ENCODE measurements around the gene UGGT2. TPM values are rescaled to one million over a fixed set of nuclear protein-coding genes. Genes with fewer than 3 reads are reported as not detected.
"Not testable (repeated sequence)": the region's sequence is repeated elsewhere in the genome, so short reads cannot be mapped to it uniquely, and the experiment has no call there.

The UGGT2 gene
- total RNA-seq, 1 donor from 2014 or later, result 6.5 TPM

- Mint-ChIP-seq H3K9me3 (no peaks in the 10 kb centered on the region), H3K36me3 (ENCODE audit: low read depth) (peaks cover 42% of the 10 kb centered on the region), H3K4me1 (no peaks in the 10 kb centered on the region), H3K4me3 (no peak overlapping the region), H3K27me3 (no peaks in the 10 kb centered on the region), H3K27ac (no peak overlapping the region)
- intact Hi-C loops (cut with micrococcal nuclease), result no loop called here
- DNase-seq (no peak), ATAC-seq (ENCODE audit: low read depth) (no peak)
- POLR2A ChIA-PET, result no interaction called here
- TF ChIP-seq, protein P1, sequence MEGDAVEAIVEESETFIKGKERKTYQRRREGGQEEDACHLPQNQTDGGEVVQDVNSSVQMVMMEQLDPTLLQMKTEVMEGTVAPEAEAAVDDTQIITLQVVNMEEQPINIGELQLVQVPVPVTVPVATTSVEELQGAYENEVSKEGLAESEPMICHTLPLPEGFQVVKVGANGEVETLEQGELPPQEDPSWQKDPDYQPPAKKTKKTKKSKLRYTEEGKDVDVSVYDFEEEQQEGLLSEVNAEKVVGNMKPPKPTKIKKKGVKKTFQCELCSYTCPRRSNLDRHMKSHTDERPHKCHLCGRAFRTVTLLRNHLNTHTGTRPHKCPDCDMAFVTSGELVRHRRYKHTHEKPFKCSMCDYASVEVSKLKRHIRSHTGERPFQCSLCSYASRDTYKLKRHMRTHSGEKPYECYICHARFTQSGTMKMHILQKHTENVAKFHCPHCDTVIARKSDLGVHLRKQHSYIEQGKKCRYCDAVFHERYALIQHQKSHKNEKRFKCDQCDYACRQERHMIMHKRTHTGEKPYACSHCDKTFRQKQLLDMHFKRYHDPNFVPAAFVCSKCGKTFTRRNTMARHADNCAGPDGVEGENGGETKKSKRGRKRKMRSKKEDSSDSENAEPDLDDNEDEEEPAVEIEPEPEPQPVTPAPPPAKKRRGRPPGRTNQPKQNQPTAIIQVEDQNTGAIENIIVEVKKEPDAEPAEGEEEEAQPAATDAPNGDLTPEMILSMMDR (IDR thresholded peaks at IDR 0.05), result no peak
- CTCF ChIA-PET, result no interaction called here
These were observed 281.3 kb downstream of the UGGT2 start for GRCh38 chr13:95771905-95772304.

GRCh38 chr13:95763601-95764000 lies 289.6 kb downstream of the UGGT2 start:
- H3K27me3 Mint-ChIP-seq, result no peaks in the 10 kb centered on the region
- intact Hi-C loops (cut with micrococcal nuclease), result no loop called here
- H3K9me3 Mint-ChIP-seq, result no peaks in the 10 kb centered on the region
- ChIA-PET POLR2A (interaction anchor here (1.3 kb wide), 1 partner anchor 87 kb away, joined by 3 read pairs; the partner anchor contains the start of gene DNAJC3), CTCF (no interaction called here)
- no peaks in the 10 kb centered on the region for H3K4me1 Mint-ChIP-seq
- no peak overlapping the region for H3K4me3 Mint-ChIP-seq
- no peak for DNase-seq
- no peak for ATAC-seq (ENCODE audit: low read depth)
- H3K27ac Mint-ChIP-seq, result no peak overlapping the region
- TF ChIP-seq, protein P1 (IDR thresholded peaks at IDR 0.05), result no peak
- peaks cover 58% of the 10 kb centered on the region for H3K36me3 Mint-ChIP-seq (ENCODE audit: low read depth)

- H3K4me3 Mint-ChIP-seq; H3K9me3 Mint-ChIP-seq; intact Hi-C loops (cut with micrococcal nuclease); H3K27ac Mint-ChIP-seq; POLR2A ChIA-PET; DNase-seq; ATAC-seq (ENCODE audit: low read depth); H3K27me3 Mint-ChIP-seq; H3K4me1 Mint-ChIP-seq: not testable (repeated sequence)
- peaks cover 63% of the 10 kb centered on the region for H3K36me3 Mint-ChIP-seq (ENCODE audit: low read depth)
- CTCF ChIA-PET, result interaction anchor here (0.7 kb wide), 1 partner anchor 34 kb away, joined by 3 read pairs; no protein-coding TSS in a partner anchor
These were observed 290.6 kb downstream of the UGGT2 start for GRCh38 chr13:95762626-95763025.

GRCh38 chr13:95756072-95756471 lies 297.1 kb downstream of the UGGT2 start:
- peaks cover 36% of the 10 kb centered on the region for H3K36me3 Mint-ChIP-seq (ENCODE audit: low read depth)
- H3K4me3 Mint-ChIP-seq, result no peak overlapping the region
- H3K27me3 Mint-ChIP-seq, result no peaks in the 10 kb centered on the region
- TF ChIP-seq, protein P1 (IDR thresholded peaks at IDR 0.05), result no peak
- intact Hi-C loops (cut with micrococcal nuclease), result no loop called here
- H3K9me3 Mint-ChIP-seq, result no peaks in the 10 kb centered on the region
- no peak overlapping the region for H3K27ac Mint-ChIP-seq
- DNase-seq (no peak), ATAC-seq (ENCODE audit: low read depth) (no peak)
- H3K4me1 Mint-ChIP-seq, result peaks cover 2% of the 10 kb centered on the region
- POLR2A ChIA-PET, result no interaction called here
- CTCF ChIA-PET, result no interaction called here

DNA sequence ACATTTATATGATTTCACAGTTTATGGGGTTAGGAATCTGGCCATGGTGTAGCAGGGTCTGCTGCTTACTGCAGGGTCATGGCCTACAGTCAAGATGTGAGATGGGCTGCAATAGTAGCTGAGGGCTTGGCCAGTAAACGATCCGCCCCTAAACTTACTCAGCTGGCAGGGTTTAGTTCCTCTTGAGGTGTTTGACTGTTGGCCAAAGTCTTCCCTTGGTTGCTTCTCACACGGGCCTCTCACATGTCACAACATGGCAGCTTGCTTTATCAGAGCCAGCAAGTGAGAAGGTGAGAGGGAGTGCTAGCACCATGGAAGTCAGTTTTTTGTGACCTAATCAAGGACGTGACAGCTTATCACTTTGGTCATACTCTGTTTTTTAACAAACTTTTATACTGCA lies 299.1 kb downstream of the UGGT2 start:
- ATAC-seq (ENCODE audit: low read depth), result no peak
- intact Hi-C loops (cut with micrococcal nuclease), result no loop called here
- POLR2A ChIA-PET, result no interaction called here
- TF ChIP-seq, protein P1 (IDR thresholded peaks at IDR 0.05), result no peak
- Mint-ChIP-seq H3K4me3 (no peak overlapping the region), H3K9me3 (no peaks in the 10 kb centered on the region), H3K27ac (no peak overlapping the region), H3K27me3 (no peaks in the 10 kb centered on the region), H3K36me3 (ENCODE audit: low read depth) (peaks cover 29% of the 10 kb centered on the region), H3K4me1 (peaks cover 2% of the 10 kb centered on the region)
- CTCF ChIA-PET, result no interaction called here
- no peak for DNase-seq

DNA sequence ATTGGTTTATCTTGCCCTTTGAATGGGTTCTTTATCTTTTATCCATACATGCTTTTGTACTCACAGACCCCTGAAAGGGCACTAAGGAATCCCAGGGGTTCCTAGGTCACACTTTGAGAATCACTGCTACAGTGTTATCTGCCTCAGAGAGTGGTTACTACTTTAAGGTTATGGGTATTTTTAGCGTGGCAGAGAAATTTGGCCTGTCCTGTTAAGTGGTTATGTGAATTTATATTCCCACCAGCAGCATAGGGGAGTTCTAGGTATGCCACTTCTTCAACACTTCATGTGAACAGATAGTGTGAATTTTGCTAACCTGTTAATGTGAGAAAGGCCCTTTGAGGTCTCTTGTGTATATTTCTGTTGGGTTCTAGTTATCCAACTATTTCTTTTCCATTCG lies 300.5 kb downstream of the UGGT2 start:
- POLR2A ChIA-PET, result no interaction called here
- no peak for ATAC-seq (ENCODE audit: low read depth)
- H3K4me3 Mint-ChIP-seq, result no peak overlapping the region

More for the DNA sequence above, 300.5 kb downstream of the UGGT2 start:
- intact Hi-C loops (cut with micrococcal nuclease), result no loop called here
- Mint-ChIP-seq H3K27me3 (no peaks in the 10 kb centered on the region), H3K27ac (no peak overlapping the region), H3K9me3 (no peaks in the 10 kb centered on the region), H3K4me1 (peaks cover 2% of the 10 kb centered on the region), H3K36me3 (ENCODE audit: low read depth) (peaks cover 21% of the 10 kb centered on the region)
- no peak for DNase-seq
- TF ChIP-seq, protein P1 (IDR thresholded peaks at IDR 0.05), result no peak
- CTCF ChIA-PET, result no interaction called here

Measured in activated B cell treated with CpG ODN at 0.5 μM for 24 hours (primary cell).